GM12891 (cell line): Measurements from ENCODE around the gene PYGM.

ENCODE experiments used
- PAX5 ChIP-seq: IDR thresholded peaks from 2 replicates; pipeline ENCODE4 v1.6.1; 2011; ENCODE audit warnings: low read length, moderate library complexity, mild to moderate bottlenecking; ENCODE audit not compliant: insufficient read depth, severe bottlenecking
- POLR2A ChIP-seq: IDR thresholded peaks from 2 replicates; pipeline ENCODE4 v1.6.1; 2011; ENCODE audit warnings: low read depth, low read length, control low read depth

- no peak for TF ChIP-seq POLR2A
- no peak for TF ChIP-seq PAX5
Observed at GRCh38 chr11:64722141-64723065, 37.4 kb downstream of the PYGM start.
